HG03460 (cell line): ENCODE data around the gene RSPO3.
"Not testable (repeated sequence)": the region's sequence is repeated elsewhere in the genome, so short reads cannot be mapped to it uniquely, and the experiment has no call there.

Experiments used
- ATAC-seq: cut with Tn5 transposase; IDR thresholded peaks from one replicate; pipeline ENCODE4 v1.9.1; 2021; ENCODE audit not compliant: unreplicated experiment

Gene RSPO3

DNA sequence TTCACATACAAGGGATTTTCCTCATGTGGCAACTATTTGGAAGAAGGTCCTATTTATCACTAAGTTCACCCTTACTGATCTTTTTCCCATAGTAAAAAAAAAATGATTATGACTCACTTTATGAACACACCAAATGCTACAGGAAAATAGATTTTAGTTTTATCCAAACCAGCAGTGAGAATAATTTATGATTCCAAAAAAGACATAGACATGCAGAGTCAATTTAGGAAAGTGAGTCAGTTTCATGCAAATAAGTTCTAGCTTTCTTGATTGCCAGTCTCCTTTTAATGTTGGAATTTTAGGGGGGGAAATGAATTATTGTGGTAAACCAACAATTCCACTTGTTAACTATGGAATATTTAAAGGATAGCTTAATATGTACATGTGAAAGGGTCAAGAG, 84.2 kb downstream of the RSPO3 start:
- no peak for ATAC-seq

- ATAC-seq, result no peak
These were observed 85.8 kb downstream of the RSPO3 start for GRCh38 chr6:127204281-127204680.

- no peak for ATAC-seq
These were observed 86.6 kb downstream of the RSPO3 start for GRCh38 chr6:127205036-127205435.

DNA sequence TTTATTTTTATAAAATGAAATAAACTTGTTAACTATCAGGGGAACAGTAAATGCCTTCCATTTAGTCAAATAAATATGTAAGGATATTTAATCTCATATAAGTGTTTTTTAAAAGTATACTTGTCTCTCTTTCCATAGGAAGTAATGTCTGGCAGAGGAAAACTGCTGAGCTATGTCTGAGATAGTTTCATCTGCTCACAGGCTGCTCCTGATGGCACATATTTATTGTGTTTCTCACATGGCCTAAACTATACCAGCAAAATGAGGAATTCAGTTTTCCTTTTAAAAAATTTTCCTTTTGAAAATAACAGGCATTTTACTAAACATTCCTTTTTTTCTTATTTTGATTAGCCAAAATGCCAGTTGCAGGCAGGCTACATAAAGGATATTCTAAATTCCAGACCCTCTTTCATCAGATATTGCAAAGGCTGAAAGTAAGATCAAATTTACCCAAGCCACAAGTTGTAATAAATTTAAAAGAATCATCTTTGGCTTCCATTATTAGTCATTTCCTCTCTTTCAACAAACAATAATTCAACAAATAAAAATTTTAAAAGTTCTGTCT, 88.1 kb downstream of the RSPO3 start:
- ATAC-seq, result no peak

GRCh38 chr6:127207591-127208120, 89.2 kb downstream of the RSPO3 start:
- ATAC-seq, result no peak

DNA sequence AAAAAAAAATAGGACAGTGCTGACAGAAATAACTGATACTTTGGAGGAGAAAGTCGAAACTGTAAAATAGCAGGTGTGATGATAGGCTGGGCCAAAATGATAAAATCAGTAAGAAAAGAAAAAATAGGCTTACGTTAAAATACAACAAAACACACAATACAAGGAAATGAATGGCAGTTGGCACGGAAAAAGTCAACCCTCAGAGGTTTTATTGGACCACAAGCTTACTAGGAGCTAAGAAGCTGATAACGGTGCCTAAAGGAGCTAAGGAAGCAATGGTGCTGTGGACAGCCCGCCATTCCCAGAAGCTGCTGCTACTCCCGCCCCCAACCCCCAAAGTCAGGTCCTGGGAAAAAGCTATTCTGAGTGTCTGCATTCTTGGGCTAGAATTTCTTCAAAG, 92.3 kb downstream of the RSPO3 start:
- ATAC-seq, result no peak

GRCh38 chr6:127212376-127212775, 93.9 kb downstream of the RSPO3 start:
- ATAC-seq, result no peak

DNA sequence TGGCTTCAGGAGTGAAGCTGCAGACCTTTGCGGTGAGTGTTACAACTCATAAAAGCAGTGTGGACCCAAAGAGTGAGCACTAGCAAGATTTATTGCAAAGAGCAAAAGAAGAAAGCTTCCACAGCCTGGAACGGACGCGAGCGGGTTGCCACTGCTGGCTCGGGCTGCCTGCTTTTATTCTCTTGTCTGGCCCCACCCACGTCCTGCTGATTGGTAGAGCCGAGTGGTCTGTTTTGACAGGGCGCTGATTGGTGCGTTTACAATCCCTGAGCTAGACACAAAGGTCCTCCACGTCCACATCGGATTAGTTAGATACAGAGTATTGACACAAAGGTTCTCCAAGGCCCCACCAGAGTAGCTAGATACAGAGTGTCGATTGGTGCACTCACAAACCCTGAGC, 95.6 kb downstream of the RSPO3 start:
- ATAC-seq, result not testable (repeated sequence)

GRCh38 chr6:127214531-127214930, 96.1 kb downstream of the RSPO3 start:
- not testable (repeated sequence) for ATAC-seq

- ATAC-seq, result no peak
These were observed 97.5 kb downstream of the RSPO3 start for GRCh38 chr6:127215931-127216330.

GRCh38 chr6:127216810-127217789, 98.6 kb downstream of the RSPO3 start:
- ATAC-seq, result no peak

GRCh38 chr6:127219869-127220268, 101.4 kb downstream of the RSPO3 start:
- ATAC-seq, result no peak

GRCh38 chr6:127221201-127221600, 102.7 kb downstream of the RSPO3 start:
- no peak for ATAC-seq

DNA sequence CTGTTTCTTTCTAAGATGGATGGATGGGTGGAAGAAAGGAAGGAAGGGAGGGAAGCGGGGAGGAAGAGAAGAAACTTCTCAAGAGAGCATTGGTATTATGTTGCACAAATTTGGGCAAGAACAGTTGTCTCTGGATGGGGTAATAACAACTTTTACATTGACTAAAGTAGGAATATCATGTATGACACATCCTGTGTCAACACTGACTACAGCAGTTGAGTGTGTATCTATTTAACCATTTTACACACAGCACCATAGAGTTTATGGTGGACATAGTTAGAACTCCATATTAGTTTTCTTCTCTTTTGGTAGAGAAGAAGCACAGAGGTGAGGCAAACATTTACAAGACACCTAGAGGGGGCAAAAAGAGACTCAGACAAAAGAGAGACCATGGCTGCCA, 103.9 kb downstream of the RSPO3 start:
- ATAC-seq, result no peak

- no peak for ATAC-seq
These were observed 107.0 kb downstream of the RSPO3 start for GRCh38 chr6:127225497-127225896.

GRCh38 chr6:127233819-127234218, 115.3 kb downstream of the RSPO3 start:
- ATAC-seq, result not testable (repeated sequence)

DNA sequence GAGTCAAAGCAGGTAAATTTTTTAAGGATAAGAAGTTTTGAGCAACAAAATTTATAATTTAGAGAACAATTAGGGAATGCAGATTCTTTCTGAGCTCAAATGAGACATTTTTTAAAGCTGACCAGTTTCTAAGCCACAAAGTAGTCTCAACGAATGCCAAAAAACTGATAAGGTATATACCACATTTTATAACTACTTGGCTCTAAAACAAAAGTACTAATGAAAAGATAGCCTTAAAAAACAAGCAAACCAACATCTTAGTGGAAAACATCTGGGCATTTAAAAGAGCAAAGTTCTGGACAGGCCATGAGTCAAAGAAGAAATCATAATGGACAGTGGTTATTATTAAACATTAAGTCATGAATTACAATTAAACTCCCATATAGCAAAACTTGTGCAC, 125.0 kb downstream of the RSPO3 start:
- ATAC-seq, result no peak
